K562 (cell line): Measurements from ENCODE around the gene PIK3CB. TPM values are rescaled to one million over a fixed set of nuclear protein-coding genes. Genes with fewer than 3 reads are reported as not detected.
A peak's percentile ranks its signal among the peaks of the same experiment; 100 is the strongest.

ENCODE experiments used
- ATAC-seq: fragments of 200-7000 bp; cut with Tn5 transposase; 3 replicates; pipeline ENCODE4 v1.9.1; 2020; ENCODE audit warnings: moderate library complexity
- BruUV-seq: library from RNA; stranded (reverse); fragments of 400-500 nt; replicated peaks from 2 replicates; lab custom pipeline; 2021; lab: Mats Ljungman, UMichigan
- CTCF ChIA-PET: fragments of 300-600 bp; formaldehyde crosslinking; extraction: SDS; loops from one replicate; lab custom pipeline; 2021; ENCODE audit warnings: low intra/inter-chr PET ratio; lab: Yijun Ruan, JAX
- POLR2A ChIA-PET: fragments of 300-600, 350-650 bp; sonication (Branson Sonifier 250); formaldehyde crosslinking; extraction: SDS; loops from one replicate; lab custom pipeline; 2021; ENCODE audit warnings: antibody characterized with exemption, inconsistent platforms; lab: Yijun Ruan, JAX
- DNase-seq, 4 experiments: peaks; one replicate each; pipeline versions ENCODE4 v3.0.0 to v3.0.0-alpha.2; 2011 to 2018; ENCODE audit warnings: low spot score in 3 of 4, mixed read lengths in 3 of 4; ENCODE audit errors: extremely low read depth in 1 of 4
- FAIRE-seq: peaks from 2 replicates; lab custom pipeline; 2011; peaks lifted over from hg19 to GRCh38; lab: Jason Lieb, UNC
- H2AFZ ChIP-seq: 2 replicates; pipeline ENCODE4 v1.6.0; 2011; ENCODE audit warnings: low read depth, low read length, control low read depth, inconsistent platforms
- H3K27ac ChIP-seq: fragments of 200-600 bp; 3 replicates; pipeline ENCODE4 v1.8.0; 2011; ENCODE audit warnings: low read depth, mild to moderate bottlenecking, control low read depth, inconsistent platforms, low read length, moderate library complexity, mixed read lengths; ENCODE audit errors: extremely low read depth
- H3K27me3 ChIP-seq, 2 experiments: fragments of 300-600 bp in 1 of 2; 2 replicates in 1 of 2; 3 replicates in 1 of 2; pipeline versions ENCODE4 v1.6.0 to v1.8.0; 2011; ENCODE audit warnings: inconsistent platforms in 2 of 2, low read length in 2 of 2, mild to moderate bottlenecking in 1 of 2, mixed read lengths in 1 of 2, moderate library complexity in 1 of 2; ENCODE audit not compliant: control insufficient read depth in 2 of 2, insufficient read depth in 2 of 2
- H3K36me3 ChIP-seq: fragments of 300-600 bp; 3 replicates; pipeline ENCODE4 v1.8.0; 2011; ENCODE audit warnings: mild to moderate bottlenecking, low read length, inconsistent platforms; ENCODE audit not compliant: control insufficient read depth, insufficient read depth
- H3K4me1 ChIP-seq, 2 experiments: fragments of 200-600 bp in 1 of 2; replicated peaks in 1 of 2; 2 replicates in 1 of 2; 3 replicates in 1 of 2; pipeline versions ENCODE4 v1.5.1 to v1.8.0; 2011; ENCODE audit warnings: inconsistent platforms in 2 of 2, low read length in 2 of 2, mild to moderate bottlenecking in 1 of 2, mixed read lengths in 1 of 2, moderate library complexity in 1 of 2; ENCODE audit not compliant: control insufficient read depth in 2 of 2, insufficient read depth in 2 of 2
- H3K4me2 ChIP-seq: 2 replicates; pipeline ENCODE4 v1.6.1; 2011; ENCODE audit warnings: low read length, control low read depth, inconsistent platforms, mixed read lengths; ENCODE audit not compliant: insufficient read depth
- H3K4me3 ChIP-seq: fragments of 200-600 bp; sonication (generic), shearing (Covaris generic); 2 replicates; pipeline ENCODE4 v1.5.1; 2016; ENCODE audit warnings: control low read depth, inconsistent platforms
- H3K79me2 ChIP-seq: fragments of 200-600 bp; 3 replicates; pipeline ENCODE4 v1.8.0; 2011; ENCODE audit warnings: low read length, inconsistent platforms; ENCODE audit not compliant: control insufficient read depth, insufficient read depth
- H3K9ac ChIP-seq, 2 experiments: 2 replicates each; pipeline versions ENCODE4 v1.6.0 to v1.6.1; 2011; ENCODE audit warnings: low read depth in 2 of 2, low read length in 2 of 2, control low read depth in 1 of 2, inconsistent platforms in 1 of 2, mild to moderate bottlenecking in 1 of 2, mixed read lengths in 1 of 2; ENCODE audit not compliant: insufficient read depth in 1 of 2
- H3K9me1 ChIP-seq: one replicate; pipeline ENCODE4 v1.6.0; 2011; ENCODE audit warnings: inconsistent platforms, mild to moderate bottlenecking, low read length, moderate library complexity; ENCODE audit not compliant: control insufficient read depth, insufficient read depth
- H3K9me3 ChIP-seq: replicated peaks from 2 replicates; pipeline ENCODE4 v1.5.1; 2011; ENCODE audit warnings: low read depth, low read length, inconsistent platforms; ENCODE audit not compliant: control insufficient read depth, insufficient read depth
- H4K20me1 ChIP-seq: replicated peaks from 2 replicates; pipeline ENCODE4 v1.6.1; 2011; ENCODE audit warnings: low read length, inconsistent platforms, mixed read lengths; ENCODE audit not compliant: control insufficient read depth, insufficient read depth
- ARID2 ChIP-seq: fragments of 450-650 bp; IDR thresholded peaks from 2 replicates; pipeline ENCODE4 v1.6.1; 2017; ENCODE audit warnings: antibody characterized with exemption, mild to moderate bottlenecking
- CHCHD3 ChIP-seq: fragments of 250-450 bp; sonication (Bioruptor Pico); IDR thresholded peaks from 2 replicates; pipeline ENCODE4 v2.1.2; 2022; ENCODE audit warnings: mild to moderate bottlenecking
- DACH1 ChIP-seq: fragments of 450-650 bp; IDR thresholded peaks from 2 replicates; pipeline ENCODE4 v1.6.1; 2018; ENCODE audit not compliant: partially characterized antibody
- E2F3 ChIP-seq: fragments of 250-450 bp; sonication (Bioruptor Pico); IDR thresholded peaks from 2 replicates; pipeline ENCODE4 v1.4.0; 2020; ENCODE audit warnings: mild to moderate bottlenecking
- FOXA1 ChIP-seq: fragments of 450-650 bp; IDR thresholded peaks from 2 replicates; pipeline ENCODE4 v1.6.1; 2016; ENCODE audit warnings: mild to moderate bottlenecking, borderline replicate concordance
- SMARCA4 ChIP-seq: fragments of 450-650 bp; IDR thresholded peaks from 2 replicates; pipeline ENCODE4 v1.6.1; 2016
- SP1 ChIP-seq: sonication (generic); formaldehyde crosslinking; IDR thresholded peaks from 2 replicates; pipeline ENCODE4 v1.8.1; 2022; ENCODE audit warnings: mild to moderate bottlenecking, missing genetic modification reagents
- SRSF9 ChIP-seq: fragments of 200-400 bp; formaldehyde crosslinking; IDR thresholded peaks from 2 replicates; pipeline ENCODE4 v1.6.1; 2017; ENCODE audit warnings: low read depth, low read length, borderline replicate concordance
- TSHZ1 ChIP-seq: fragments of 250-450 bp; sonication (Bioruptor Pico); IDR thresholded peaks from 2 replicates; pipeline ENCODE4 v1.4.0; 2020; ENCODE audit warnings: mild to moderate bottlenecking, moderate library complexity
- ZC3H4 ChIP-seq: sonication (generic); formaldehyde crosslinking; IDR thresholded peaks from 2 replicates; pipeline ENCODE4 v1.9.0; 2021; ENCODE audit warnings: missing genetic modification reagents, borderline replicate concordance
- WGBS: fragments of 100-300 bp; shearing (Covaris generic); methylation state at CpG from one replicate; pipeline ENCODE4 v1.1.6; 2016; ENCODE audit warnings: low coverage, mixed read lengths; ENCODE audit not compliant: insufficient coverage; ENCODE audit errors: missing lambda C conversion rate; 5-methylcytosine and 5-hydroxymethylcytosine counted together
- in situ Hi-C: fragments of 300-500 bp; cut with MboI; formaldehyde crosslinking; loops from 4 replicates; pipeline ENCODE4 v1.15.0; 2018; ENCODE audit warnings: inconsistent platforms, mixed read lengths
- intact Hi-C: fragments of 100-400 bp; cut with micrococcal nuclease; formaldehyde crosslinking; loops from 2 replicates; pipeline ENCODE4 v1.14.2; 2022
- polyA plus RNA-seq, 8 experiments: library from polyadenylated mRNA; depleted of rRNA in 4 of 8; stranded (reverse) in 5 of 8; unstranded in 3 of 8; fragments of >200 nt; fragmentation: Nextera tagmentation in 2 of 8; fragmentation: Illumina TruSeq in 1 of 8; extraction: Ambion mirVana in 2 of 8; extraction: Trizol in 1 of 8; gene quantifications; 2 replicates each; pipeline versions ENCODE4 v1.2.1 to v1.2.3, GENCODE V29; 2011 to 2014; ENCODE audit warnings: inconsistent platforms in 1 of 8, missing spikeins in 1 of 8
- total RNA-seq, 7 experiments: library from RNA; depleted of rRNA in 6 of 7; stranded (reverse); fragments of >200 nt in 6 of 7; fragmentation: Illumina TruSeq in 2 of 7; extraction: Trizol in 2 of 7; gene quantifications; 2 replicates each; pipeline versions ENCODE4 v1.2.1 to v1.2.3, GENCODE V29; 2011 to 2021; ENCODE audit warnings: low replicate concordance in 1 of 7
- TF ChIP-seq, protein P1 (sequence below), 2 experiments: fragments of 450-650 bp; IDR thresholded peaks; 2 replicates each; pipeline ENCODE4 v1.6.1; 2018; ENCODE audit warnings: mild to moderate bottlenecking in 2 of 2, low read depth in 1 of 2; ENCODE audit not compliant: partially characterized antibody in 2 of 2
- TF ChIP-seq, protein P2 (sequence below): fragments of 250-450 bp; sonication (Bioruptor Pico); IDR thresholded peaks from 2 replicates; pipeline ENCODE4 v1.8.0; 2021; ENCODE audit warnings: moderate library complexity, mild to moderate bottlenecking, inconsistent platforms

Gene PIK3CB
- total and polyA plus RNA-seq, 9 of the 15 experiments (the other 6 are each of a cell fraction or from before 2014, with no cell fraction given) = 15.3 to 62.6 (median 28.3) TPM

DNA sequence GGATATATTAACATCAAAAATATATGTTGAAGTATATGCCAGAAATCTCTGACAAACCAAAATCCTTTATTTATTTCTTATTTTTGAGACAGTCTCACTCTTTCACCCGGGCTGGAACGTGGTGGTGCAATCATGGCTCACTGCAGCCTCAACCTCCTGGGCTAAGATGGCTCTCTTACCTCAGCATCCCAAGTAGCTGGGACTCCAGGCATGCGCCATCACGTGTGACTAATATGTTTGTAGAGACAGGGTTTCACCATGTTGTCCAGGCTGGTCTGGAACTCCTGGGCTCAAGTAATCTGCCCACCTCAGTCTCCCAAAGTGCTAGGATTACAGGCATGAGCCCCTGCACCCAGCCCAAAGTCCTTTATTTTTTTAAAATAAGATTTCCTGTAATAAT lies 214.3 kb downstream of the PIK3CB start:
- ATAC-seq = peak; percentile 43; the same call in 2 of the 3 replicates
- no peak for FAIRE-seq
- H3K79me2 ChIP-seq = no peaks in the 10 kb centered on the region
- DNase-seq = no peak
- no peaks in the 10 kb centered on the region for H3K36me3 ChIP-seq
- no peak overlapping the region for H3K9ac ChIP-seq
- H3K9me1 ChIP-seq = no peaks in the 10 kb centered on the region
- no peak overlapping the region for H3K27ac ChIP-seq
- no peaks in the 10 kb centered on the region for H3K27me3 ChIP-seq
- H2AFZ ChIP-seq = no peak overlapping the region
- TF ChIP-seq DACH1 (no peak), SP1 (CRISPR knock-in tag) (no peak), E2F3 (CRISPR knock-in tag) (no peak), TSHZ1 (CRISPR knock-in tag) (no peak), CHCHD3 (CRISPR knock-in tag) (no peak), SRSF9 (no peak), SMARCA4 (no peak), ZC3H4 (CRISPR knock-in tag) (no peak), ARID2 (no peak), FOXA1 (no peak)
- TF ChIP-seq, protein P1, sequence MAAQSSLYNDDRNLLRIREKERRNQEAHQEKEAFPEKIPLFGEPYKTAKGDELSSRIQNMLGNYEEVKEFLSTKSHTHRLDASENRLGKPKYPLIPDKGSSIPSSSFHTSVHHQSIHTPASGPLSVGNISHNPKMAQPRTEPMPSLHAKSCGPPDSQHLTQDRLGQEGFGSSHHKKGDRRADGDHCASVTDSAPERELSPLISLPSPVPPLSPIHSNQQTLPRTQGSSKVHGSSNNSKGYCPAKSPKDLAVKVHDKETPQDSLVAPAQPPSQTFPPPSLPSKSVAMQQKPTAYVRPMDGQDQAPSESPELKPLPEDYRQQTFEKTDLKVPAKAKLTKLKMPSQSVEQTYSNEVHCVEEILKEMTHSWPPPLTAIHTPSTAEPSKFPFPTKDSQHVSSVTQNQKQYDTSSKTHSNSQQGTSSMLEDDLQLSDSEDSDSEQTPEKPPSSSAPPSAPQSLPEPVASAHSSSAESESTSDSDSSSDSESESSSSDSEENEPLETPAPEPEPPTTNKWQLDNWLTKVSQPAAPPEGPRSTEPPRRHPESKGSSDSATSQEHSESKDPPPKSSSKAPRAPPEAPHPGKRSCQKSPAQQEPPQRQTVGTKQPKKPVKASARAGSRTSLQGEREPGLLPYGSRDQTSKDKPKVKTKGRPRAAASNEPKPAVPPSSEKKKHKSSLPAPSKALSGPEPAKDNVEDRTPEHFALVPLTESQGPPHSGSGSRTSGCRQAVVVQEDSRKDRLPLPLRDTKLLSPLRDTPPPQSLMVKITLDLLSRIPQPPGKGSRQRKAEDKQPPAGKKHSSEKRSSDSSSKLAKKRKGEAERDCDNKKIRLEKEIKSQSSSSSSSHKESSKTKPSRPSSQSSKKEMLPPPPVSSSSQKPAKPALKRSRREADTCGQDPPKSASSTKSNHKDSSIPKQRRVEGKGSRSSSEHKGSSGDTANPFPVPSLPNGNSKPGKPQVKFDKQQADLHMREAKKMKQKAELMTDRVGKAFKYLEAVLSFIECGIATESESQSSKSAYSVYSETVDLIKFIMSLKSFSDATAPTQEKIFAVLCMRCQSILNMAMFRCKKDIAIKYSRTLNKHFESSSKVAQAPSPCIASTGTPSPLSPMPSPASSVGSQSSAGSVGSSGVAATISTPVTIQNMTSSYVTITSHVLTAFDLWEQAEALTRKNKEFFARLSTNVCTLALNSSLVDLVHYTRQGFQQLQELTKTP (IDR thresholded peaks at IDR 0.05; ENCODE audit: low read depth in 1 of 2, partially characterized antibody in 2 of 2) = no peak
- TF ChIP-seq, protein P2, sequence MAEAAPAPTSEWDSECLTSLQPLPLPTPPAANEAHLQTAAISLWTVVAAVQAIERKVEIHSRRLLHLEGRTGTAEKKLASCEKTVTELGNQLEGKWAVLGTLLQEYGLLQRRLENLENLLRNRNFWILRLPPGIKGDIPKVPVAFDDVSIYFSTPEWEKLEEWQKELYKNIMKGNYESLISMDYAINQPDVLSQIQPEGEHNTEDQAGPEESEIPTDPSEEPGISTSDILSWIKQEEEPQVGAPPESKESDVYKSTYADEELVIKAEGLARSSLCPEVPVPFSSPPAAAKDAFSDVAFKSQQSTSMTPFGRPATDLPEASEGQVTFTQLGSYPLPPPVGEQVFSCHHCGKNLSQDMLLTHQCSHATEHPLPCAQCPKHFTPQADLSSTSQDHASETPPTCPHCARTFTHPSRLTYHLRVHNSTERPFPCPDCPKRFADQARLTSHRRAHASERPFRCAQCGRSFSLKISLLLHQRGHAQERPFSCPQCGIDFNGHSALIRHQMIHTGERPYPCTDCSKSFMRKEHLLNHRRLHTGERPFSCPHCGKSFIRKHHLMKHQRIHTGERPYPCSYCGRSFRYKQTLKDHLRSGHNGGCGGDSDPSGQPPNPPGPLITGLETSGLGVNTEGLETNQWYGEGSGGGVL (CRISPR knock-in tag) = no peak
- no peak overlapping the region for H3K4me2 ChIP-seq
- POLR2A ChIA-PET = no interaction called here
- no peaks in the 10 kb centered on the region for H3K9me3 ChIP-seq
- no TSS peak for BruUV-seq
- in situ Hi-C loops (no loop called here), intact Hi-C loops (no loop called here)
- H4K20me1 ChIP-seq = no peaks in the 10 kb centered on the region
- H3K4me3 ChIP-seq = no peak overlapping the region
- CTCF ChIA-PET = no interaction called here
- 11% methylated on average over 4 of the region's 4 CpGs for WGBS
- H3K4me1 ChIP-seq = no peaks in the 10 kb centered on the region
